RKO (cell line): ENCODE data around the gene STK11.

Source experiments
- DNase-seq: peaks from one replicate; pipeline ENCODE4 v3.0.0-alpha.2; 2016; ENCODE audit warnings: low spot score

STK11 gene

GRCh38 chr19:1210227-1210538 lies 4.6 kb downstream of the STK11 start:
- no peak for DNase-seq

GRCh38 chr19:1211494-1212234 lies 6.1 kb downstream of the STK11 start:
- DNase-seq: no peak

DNA sequence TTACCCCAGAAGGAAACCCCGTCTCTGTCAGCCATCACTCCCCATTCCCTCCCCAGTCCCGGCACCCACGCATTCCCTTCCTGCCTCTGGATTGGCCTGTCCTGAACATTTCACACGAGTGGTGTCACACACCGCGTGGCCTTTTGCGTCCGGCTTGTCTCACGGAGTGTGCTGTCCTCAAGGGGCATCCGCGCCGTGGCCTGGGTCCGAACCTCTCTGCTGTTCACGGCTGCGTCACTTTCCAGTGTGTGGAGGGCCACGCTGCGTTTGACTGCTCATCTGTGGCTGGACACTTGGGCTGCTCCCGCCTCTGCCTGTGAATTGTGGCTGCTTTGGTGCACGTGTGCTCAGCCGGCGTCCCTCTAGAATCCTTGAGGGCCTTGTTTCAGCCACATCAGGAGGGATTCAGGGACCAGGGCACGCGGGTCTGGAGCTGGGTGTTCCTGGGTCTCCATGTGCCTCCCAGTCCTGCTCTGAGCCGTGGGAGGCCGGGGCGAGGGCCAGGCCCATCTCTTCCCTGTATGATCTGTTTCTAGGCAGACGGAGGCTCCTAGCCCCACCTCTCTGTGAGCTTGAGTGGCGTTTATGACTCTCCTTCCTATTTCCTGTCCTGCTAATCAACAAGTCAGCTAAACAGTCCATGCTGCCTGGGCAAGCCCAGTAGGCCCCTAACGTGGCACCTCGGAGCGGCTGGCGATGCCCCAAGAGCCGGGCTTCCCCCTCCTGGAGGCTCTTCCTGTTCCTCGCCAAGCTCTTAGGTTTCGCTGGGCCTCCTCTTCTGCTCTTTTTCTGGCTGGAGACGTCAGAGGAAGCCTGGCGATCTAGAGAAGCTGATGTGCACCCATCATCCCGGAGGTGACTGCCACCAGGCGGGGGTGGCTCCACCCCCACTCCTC lies 8.1 kb downstream of the STK11 start:
- peak; percentile 50 for DNase-seq

GRCh38 chr19:1214299-1214861 lies 8.8 kb downstream of the STK11 start:
- no peak for DNase-seq

GRCh38 chr19:1214862-1215731 lies 9.5 kb downstream of the STK11 start:
- DNase-seq: no peak

DNA sequence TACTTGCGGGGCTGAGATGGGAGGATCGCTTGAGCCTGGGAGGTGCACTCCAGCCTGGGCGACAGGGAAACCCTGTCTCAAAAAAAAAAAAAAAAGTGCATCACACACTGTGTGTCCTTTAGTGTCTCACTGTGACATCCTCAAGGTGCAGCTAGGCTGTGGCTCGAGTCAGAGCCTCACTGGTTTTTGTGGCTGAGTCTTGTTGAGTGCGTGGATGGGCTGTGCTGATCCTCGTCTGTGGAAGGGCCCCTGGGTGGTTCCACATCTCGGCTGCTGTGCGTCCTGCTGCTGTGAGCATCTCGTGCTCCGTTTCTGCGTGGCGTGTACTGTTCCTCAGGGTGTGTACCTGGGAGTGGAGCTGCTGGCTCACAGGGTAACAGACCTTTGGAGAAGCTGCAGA lies 11.2 kb downstream of the STK11 start:
- no peak for DNase-seq

DNA sequence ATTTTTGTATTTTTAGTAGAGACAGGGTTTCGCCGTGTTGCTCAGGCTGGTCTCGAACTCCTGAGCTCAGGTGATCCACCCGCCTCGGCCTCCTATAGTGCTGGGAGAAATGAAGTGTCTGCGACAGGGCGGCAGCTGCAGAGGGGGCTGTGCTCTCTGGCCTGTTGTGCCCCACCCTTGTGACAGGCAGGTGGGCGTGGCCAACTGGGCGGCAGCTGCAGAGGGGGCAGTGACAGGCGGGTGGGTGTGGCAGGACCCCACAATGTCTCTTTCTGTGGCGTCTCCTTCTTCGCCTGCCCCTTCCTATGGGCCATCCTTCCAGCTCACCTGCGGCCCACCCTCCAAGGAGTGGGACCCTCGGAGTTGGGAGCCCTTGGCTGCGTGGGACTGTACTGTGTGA lies 11.8 kb downstream of the STK11 start:
- no peak for DNase-seq

DNA sequence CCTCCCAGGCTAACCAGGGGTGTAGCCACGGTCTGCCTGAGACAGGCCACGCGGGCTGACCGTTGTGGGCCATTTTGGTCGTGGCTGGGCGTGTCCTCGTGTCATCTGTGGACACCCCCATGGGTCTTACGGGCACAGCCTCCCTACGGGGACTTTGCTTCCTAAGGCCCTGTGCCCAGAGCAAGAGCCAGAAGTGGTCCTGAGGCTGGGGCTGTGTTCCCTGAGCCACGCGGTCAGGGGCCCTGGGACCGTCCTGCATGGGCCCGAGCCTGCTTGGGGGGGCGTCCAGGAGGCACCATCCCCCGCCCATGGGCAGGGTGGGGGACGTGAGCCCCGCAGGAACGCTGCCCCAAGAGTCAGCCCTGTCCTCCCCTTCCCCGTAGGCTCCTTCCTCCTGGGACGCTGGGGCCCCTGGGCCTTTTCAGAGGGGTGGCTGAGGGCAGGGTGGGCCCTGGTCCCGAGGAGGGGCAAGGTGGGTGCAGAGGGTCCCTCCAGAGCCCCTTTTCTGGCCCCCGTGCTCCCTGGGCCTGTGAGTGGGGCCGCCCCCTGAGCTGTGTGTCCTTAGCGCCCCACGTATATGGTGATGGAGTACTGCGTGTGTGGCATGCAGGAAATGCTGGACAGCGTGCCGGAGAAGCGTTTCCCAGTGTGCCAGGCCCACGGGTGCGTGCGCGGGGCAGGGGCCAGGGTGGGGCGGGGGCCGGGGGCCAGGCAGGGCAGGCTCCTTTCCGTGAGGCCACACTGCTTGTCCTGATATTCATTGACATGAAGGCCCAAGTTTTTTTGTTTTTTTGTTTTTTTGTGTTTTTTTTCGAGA lies 13.4 kb downstream of the STK11 start:
- DNase-seq: no peak

- DNase-seq: no peak
These were observed 14.4 kb downstream of the STK11 start for GRCh38 chr19:1219786-1220476.

GRCh38 chr19:1220477-1220930 lies 14.9 kb downstream of the STK11 start:
- no peak for DNase-seq

GRCh38 chr19:1220976-1221903 lies 15.7 kb downstream of the STK11 start:
- DNase-seq: no peak

DNA sequence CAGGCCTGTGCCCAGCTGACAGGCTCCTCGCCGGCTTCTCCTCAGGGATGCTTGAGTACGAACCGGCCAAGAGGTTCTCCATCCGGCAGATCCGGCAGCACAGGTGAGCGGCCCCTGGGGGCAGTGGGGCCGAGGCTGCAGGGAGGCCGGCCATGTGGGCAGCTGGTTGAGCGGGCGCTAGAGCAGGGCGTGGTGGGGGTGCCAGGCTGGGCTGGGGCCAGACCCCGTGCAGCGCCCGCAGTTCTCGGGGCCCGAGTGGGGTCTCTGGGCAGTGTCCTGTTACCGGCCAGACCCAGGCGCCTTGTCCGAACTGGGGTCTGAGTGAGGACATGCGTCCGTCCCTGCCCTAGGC lies 16.3 kb downstream of the STK11 start:
- no peak for DNase-seq

GRCh38 chr19:1222394-1222793 lies 16.8 kb downstream of the STK11 start:
- no peak for DNase-seq

GRCh38 chr19:1223018-1223855 lies 17.7 kb downstream of the STK11 start:
- DNase-seq: peak; percentile 65

GRCh38 chr19:1224047-1224825 lies 18.7 kb downstream of the STK11 start:
- DNase-seq: no peak

- no peak for DNase-seq
These were observed 19.3 kb downstream of the STK11 start for GRCh38 chr19:1224847-1225246.

- no peak for DNase-seq
These were observed 20.1 kb downstream of the STK11 start for GRCh38 chr19:1225440-1226226.
